Measurements from ENCODE around the gene INHBB.

Gene INHBB

GRCh38 chr2:120341977-120342376 is 4.0 kb upstream of the INHBB start:
- DNase-seq (ENCODE audit: low read depth in 2 of 2) = no peak

DNA sequence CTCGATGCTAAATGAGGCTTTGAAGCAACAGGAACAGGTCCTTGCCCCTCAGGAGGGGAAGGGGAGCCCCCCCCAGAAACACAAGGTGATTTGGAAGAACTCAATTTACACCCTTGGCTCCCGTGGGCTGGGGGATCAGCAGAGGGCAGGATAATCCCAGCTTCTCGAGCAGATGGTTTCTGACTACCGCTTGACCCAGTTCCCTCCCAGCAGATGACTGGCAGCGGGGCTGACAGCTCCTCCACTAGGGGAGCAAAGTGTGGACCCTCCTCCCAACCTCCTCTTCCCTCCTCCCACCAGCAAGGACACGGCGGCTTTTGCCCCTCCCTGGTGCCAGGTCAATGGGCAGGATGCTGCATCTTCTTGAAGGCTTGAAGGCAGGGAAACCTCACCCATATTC is 3.5 kb upstream of the INHBB start:
- DNase-seq (ENCODE audit: low read depth in 2 of 2) = no peak

DNA sequence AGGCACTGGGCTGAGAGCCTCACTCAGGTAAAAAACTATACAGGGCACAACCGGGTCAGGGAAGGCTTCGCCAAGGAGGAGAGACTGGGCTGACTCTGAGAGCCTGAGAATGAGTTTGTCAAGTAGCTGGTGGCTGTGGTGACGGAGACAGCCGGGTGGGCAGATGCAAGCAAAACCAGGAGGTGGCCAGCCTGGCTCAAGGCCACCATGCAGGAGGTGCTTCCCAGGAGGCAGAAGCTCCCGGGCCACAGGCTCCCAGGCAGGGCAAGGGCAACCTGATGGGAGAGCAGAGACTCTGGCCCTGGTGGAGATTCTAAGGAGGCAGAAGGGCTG is 2.9 kb upstream of the INHBB start:
- DNase-seq (ENCODE audit: low read depth in 2 of 2) = no peak

DNA sequence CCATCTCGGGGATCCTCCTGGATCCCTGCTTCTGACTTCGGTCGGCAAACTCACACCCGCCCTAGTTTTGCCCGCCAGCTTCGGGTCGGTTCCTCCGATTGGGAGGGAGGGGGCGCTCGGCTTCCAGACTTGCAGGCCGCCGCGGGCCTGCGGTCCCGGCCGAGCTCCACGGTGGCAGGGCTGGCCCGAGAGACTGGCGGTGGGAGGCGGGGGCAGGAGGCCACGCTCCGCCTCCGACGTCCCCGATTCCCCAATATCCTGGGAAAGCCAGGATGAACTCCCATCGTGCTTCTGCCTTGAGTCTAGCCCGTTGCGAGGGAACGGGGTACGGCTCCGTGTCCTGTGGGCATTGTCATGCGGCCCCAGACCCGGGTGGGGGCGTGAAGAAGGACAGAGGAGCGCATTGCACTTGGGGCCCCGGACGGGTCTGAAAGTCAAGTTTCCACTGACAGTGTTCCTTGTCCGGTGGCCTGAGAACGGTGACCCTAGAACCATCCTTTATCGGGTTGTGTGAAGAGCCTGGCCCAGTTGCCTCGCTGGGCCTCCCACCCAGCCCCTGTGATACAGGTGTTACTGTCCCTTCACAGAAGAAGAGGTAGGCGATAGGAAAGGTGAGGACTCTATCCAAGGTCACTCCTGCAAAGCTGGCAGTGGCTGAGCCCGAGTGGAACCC is 2.4 kb upstream of the INHBB start:
- peak; percentile 28 to 61 for DNase-seq (ENCODE audit: low read depth in 2 of 2)

GRCh38 chr2:120344214-120344975 is 1.5 kb upstream of the INHBB start:
- DNase-seq (ENCODE audit: low read depth in 2 of 2) = no peak

- peak in 1 of 2 experiments; percentile 27 for DNase-seq (ENCODE audit: low read depth in 2 of 2)
Measured at GRCh38 chr2:120344976-120345581, 857 bp upstream of the INHBB start.

DNA sequence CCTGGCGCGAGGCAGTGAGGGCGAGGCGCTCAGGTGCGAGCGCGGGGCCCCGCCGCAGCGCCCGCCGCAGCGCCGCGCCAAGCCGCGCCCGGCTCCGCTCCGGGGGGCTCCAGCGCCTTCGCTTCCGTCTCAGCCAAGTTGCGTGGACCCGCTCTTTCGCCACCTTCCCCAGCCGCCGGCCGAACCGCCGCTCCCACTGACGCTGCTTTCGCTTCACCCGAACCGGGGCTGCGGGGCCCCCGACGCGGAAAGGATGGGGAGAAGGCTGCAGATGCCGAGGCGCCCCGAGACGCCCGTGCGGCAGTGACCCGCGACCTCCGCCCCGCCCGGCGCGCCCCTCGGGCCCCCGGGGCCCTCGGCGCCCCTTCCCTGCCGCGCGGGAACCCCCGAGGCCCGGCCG is 328 bp upstream of the INHBB start:
- no peak for DNase-seq (ENCODE audit: low read depth in 2 of 2)

- no peak for DNase-seq (ENCODE audit: low read depth in 2 of 2)
Measured at GRCh38 chr2:120346667-120347358, 877 bp downstream of the INHBB start.

- DNase-seq (ENCODE audit: low read depth in 2 of 2) = no peak
Measured at GRCh38 chr2:120347396-120348060, 1.6 kb downstream of the INHBB start.

- no peak for DNase-seq (ENCODE audit: low read depth in 2 of 2)
Measured at GRCh38 chr2:120348134-120348736, 2.3 kb downstream of the INHBB start.

GRCh38 chr2:120348737-120349439 is 3.0 kb downstream of the INHBB start:
- no peak for DNase-seq (ENCODE audit: low read depth in 2 of 2)

GRCh38 chr2:120349440-120349921 is 3.5 kb downstream of the INHBB start:
- no peak for DNase-seq (ENCODE audit: low read depth in 2 of 2)

DNA sequence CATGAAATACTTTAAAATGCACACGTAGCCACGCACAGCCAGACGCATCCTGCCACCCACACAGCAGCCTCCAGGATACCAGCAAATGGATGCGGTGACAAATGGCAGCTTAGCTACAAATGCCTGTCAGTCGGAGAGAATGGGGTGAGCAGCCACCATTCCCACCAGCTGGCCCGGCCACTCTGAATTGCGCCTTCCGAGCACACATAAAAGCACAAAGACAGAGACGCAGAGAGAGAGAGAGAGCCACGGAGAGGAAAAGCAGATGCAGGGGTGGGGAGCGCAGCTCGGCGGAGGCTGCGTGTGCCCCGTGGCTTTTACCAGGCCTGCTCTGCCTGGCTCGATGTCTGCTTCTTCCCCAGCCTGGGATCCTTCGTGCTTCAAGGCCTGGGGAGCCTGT is 4.1 kb downstream of the INHBB start:
- DNase-seq (ENCODE audit: low read depth in 2 of 2) = no peak

- DNase-seq (ENCODE audit: low read depth in 2 of 2) = no peak
Measured at GRCh38 chr2:120350801-120351320, 4.9 kb downstream of the INHBB start.

- no peak for DNase-seq (ENCODE audit: low read depth in 2 of 2)
Measured at GRCh38 chr2:120352696-120353590, 7.0 kb downstream of the INHBB start.

GRCh38 chr2:120353591-120353898 is 7.6 kb downstream of the INHBB start:
- no peak for DNase-seq (ENCODE audit: low read depth in 2 of 2)

DNA sequence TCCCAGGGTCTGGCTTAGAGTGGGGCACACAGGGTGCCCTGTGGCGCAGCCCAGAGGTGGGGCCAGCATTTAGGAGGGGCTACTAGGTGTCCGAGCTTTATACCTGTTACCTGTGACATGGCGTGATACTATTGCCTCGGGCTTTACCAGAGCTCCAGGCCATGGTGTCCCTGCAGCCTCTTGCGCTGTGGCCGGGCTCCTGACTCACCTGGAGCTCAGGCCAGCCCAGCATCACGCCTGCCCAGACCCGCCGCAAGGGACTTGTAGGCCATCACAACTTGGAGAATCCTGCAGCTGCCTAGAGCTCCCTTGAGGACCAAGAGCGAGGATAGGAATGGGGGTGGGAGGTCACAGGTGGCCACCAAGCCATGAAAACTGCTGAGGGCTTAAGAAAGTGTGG is 8.0 kb downstream of the INHBB start:
- no peak for DNase-seq (ENCODE audit: low read depth in 2 of 2)

GRCh38 chr2:120354467-120354866 is 8.5 kb downstream of the INHBB start:
- DNase-seq (ENCODE audit: low read depth in 2 of 2) = no peak

DNA sequence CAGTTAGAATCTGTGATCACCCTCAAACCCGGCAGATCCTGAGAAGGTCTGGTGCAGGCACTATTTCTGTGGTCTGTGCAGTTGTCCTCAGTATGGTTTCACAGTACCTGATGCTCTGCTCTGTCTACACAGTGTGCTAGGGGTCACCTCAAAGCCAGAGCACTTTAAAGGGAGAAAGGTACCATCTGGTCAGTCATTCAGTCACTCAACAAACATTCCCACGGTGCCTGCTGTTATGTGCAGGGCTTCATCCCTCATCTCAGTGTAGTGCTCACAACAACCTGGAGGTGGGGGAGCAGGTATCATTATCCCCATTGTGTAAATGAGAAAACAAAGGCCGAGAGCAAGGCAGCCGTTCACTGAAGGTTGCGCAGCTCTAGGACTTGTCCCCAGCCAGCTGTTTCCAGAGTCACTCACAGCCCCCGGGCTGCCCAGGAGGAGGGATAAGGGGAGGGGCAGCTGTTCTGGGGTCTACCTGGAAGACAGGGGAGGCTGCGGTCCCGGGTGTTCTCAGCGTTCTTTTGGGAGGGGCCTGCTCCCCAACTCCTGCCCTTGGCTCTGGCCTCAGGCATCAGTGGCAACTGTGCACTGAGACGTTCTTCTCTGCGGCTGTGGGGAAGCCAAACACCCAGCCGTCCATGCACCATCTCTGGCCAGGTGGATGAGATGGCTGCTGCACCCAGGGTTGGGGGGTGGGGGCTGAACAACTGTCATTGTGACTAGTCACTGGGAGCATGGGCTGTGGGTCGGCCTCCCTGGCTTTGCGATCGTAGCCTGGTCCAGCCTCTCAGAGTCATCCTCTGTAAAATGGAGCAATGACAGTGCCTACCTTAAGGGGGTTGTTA is 9.2 kb downstream of the INHBB start:
- DNase-seq (ENCODE audit: low read depth in 2 of 2) = no peak

Data from stimulated activated CD4-positive, alpha-beta T cell treated with anti-CD3 and anti-CD28 coated beads, Interleukin-12 subunit alpha, Interleukin-12 subunit beta, amount 100 ng/mL, for 24 hours (primary cell).